Activated naive CD4-positive, alpha-beta T cell treated with Interleukin-2 at 50 U/mL for 16 hours (primary cell): ENCODE measurements around the gene GALNT9.

Source experiments
- DNase-seq: peaks from one replicate; pipeline ENCODE4 v3.0.0-alpha.2; 2020

Gene GALNT9

GRCh38 chr12:132166801-132167591 lies 162.4 kb downstream of the GALNT9 start:
- DNase-seq = no peak

- no peak for DNase-seq
Observed at GRCh38 chr12:132166093-132166492, 163.3 kb downstream of the GALNT9 start.

DNA sequence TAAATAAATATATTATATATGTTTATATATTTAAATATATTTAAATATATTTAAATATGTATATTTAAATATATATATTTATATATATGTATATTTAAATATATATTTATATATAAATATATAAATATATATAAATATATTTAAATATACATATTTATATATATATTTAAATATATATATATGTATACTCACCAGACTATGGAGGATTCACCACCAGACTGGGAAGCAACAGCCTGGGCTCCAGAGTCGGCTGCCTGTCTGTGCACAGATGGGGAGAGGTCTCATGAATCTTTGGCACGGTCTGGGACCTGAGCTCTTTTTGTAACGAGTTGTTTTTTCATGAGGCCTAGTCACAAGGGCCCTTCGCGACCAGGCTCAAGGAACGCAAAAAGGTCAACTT lies 163.8 kb downstream of the GALNT9 start:
- no peak for DNase-seq

- DNase-seq = no peak
Observed at GRCh38 chr12:132164426-132164825, 165.0 kb downstream of the GALNT9 start.

GRCh38 chr12:132163911-132164288 lies 165.5 kb downstream of the GALNT9 start:
- DNase-seq = no peak

GRCh38 chr12:132163041-132163910 lies 166.1 kb downstream of the GALNT9 start:
- DNase-seq = no peak

DNA sequence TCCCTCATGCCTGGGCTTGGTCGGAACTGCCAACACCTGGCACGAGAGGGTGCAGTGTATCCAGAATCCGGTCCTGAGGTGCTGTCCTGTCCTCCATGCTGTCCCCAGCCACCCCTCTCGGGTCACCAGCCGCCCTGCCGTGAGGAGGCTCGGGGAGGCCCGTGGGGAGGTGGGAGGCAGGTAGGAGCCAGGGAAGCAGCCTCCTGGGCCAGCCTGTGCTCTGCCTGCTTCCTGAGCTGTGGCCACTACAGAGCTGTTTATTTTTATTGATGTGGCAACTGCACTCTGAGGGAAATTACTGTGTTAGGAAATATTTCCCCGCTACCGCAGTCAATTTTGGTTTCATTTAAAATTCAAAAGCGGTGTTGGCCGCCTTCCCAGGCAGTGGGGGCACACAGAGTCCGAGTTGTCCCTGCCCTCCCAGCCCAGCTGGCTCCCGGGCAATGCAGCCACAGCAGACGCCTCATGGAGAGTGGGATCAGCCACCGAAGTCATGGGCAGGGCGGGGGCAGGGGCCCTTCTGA lies 166.8 kb downstream of the GALNT9 start:
- no peak for DNase-seq

DNA sequence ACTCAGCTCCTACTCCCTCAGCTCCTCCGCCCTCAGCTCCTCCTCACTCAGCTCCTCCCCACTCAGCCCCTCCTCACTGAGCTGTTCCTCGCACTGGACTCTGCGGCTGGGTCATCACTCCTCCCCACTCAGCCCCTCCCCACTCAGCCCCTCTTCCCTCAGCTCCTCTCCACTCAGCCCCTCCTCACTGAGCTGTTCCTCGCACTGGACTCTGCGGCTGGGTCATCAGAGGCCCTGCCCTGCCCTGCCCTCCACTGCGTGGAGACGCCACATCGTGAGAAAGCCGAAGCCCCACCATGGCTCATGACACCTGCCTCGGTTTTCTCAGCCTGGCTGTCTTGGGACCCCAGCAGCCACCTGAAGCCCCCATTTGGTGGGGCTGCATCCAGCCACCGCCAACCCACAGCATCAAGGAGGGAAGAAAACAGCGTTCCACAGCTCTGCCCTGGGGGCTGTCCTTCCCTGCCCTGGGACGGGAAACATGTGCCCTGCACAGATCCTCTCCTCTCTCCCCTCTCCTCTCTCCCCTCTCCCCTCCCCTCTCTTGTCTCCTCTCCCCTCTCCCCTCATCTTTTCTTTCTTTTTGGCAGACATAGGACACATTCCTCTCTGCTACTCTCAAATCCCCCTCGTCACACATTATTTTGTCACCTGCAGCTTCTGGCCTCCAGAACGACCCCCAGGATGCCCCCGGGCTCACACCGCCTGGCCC lies 167.4 kb downstream of the GALNT9 start:
- DNase-seq = no peak

GRCh38 chr12:132161036-132161781 lies 168.2 kb downstream of the GALNT9 start:
- no peak for DNase-seq

GRCh38 chr12:132160601-132161035 lies 168.8 kb downstream of the GALNT9 start:
- DNase-seq = no peak

GRCh38 chr12:132160016-132160415 lies 169.4 kb downstream of the GALNT9 start:
- no peak for DNase-seq

DNA sequence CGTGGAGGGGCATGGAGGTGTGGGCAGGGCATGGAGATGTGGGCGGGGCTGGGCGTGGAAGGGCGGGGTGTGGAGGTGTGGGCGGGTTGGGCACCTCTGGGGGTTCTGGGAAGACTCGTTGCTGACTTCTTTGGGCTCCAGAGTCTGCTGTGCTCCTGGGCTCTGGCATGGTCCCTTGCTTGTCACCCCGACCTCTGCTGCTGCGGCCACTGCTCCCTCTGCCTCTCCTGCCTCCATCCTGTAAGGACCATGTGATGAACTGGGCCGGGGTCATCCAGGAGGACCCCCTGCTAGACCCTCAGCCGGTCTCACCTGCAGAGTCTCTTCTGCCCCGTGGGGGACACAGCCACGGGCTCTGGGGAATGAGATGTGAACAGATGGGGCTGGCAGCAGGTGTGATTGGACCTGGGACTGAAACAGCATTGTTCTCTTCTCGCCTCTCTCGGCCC lies 169.8 kb downstream of the GALNT9 start:
- no peak for DNase-seq

GRCh38 chr12:132158677-132159554 lies 170.5 kb downstream of the GALNT9 start:
- DNase-seq = no peak

GRCh38 chr12:132157733-132158409 lies 171.5 kb downstream of the GALNT9 start:
- no peak for DNase-seq

DNA sequence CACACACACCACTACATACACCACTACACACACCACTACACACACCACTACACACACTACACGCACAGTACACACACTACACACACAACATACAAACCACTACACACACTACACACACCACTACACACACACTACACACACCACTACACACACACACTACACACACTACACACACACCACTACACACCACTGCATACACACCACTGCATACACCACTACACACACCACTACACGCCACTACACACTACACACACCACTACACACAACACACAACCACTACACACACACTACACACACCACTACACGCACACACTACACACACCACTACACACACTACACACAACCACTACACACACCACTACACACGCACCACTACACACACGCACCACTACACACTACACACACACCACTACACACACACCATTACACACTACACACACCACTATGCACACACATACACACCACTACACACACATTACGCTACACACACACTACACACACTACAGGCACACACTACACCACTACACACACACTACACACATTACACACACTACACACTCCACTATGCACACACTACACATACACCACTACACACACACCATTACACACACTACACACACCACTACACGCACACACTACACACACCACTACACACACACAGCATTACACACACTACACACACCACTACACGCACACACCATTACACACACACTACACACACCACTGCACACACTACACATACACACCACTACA lies 172.6 kb downstream of the GALNT9 start:
- no peak for DNase-seq

GRCh38 chr12:132155771-132156572 lies 173.4 kb downstream of the GALNT9 start:
- no peak for DNase-seq

DNA sequence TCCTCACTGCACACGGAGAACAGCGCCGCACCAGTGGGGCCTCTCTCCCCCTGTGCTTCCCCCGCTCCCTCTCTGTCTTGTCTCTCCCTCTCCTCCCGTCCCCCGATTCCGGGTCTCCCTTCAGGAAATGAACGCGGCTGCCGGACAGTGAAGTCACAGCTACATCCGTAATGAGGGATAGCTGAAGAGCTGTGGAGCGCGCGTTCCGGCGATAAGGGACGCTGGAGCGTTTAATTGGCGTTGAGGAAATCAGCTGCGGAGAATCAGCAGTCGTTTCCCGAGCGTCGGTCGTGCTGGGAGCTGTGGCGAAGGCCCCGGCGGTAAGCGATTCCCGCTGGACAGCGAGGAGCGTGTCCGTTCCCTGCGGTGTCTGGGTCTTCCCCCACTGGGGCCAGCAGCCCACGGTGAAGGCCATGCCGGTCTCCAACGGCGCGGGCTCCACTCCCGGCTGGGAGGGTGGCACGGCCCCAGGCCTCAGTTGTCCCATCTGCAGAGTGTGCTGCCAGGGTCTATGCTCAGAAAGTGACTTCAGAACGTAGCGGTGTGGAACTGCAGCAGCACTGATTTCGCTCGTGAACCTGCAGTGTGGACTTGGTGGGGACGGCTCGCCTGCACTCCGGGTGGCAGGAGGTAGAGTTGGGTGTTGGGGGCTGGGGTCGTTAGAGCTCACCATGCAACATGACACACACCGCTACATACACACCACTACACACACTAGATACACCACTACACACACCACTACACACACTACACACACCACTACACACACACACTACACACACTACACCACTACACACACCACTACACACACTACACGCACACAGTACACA lies 174.2 kb downstream of the GALNT9 start:
- no peak for DNase-seq

DNA sequence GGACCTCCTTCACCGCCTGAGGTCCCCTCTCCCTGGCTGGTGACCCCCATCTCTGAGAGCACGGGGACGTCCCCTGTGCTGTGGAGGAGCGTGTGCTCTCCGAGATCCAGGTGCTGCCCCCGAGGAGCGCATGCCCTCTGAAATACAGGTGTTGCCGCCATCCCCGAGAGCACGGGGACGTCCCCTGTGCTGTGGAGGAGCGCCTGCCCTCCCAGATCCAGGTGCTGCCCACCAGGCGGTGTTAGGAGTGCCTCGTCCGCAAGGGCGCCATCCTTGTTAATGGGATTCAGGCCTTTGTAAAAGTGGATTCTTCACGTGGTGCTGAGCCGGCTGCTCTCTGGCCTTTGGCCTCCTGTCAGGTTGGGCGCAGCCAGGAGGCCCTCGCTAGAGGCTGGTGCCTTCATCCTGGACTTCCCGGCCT lies 175.0 kb downstream of the GALNT9 start:
- DNase-seq = no peak
